ENCODE results near the gene FBXL16. TPM values are rescaled to one million over a fixed set of nuclear protein-coding genes. Genes with fewer than 3 reads are reported as not detected.
"Not testable (repeated sequence)": the region's sequence is repeated elsewhere in the genome, so short reads cannot be mapped to it uniquely, and the experiment has no call there.

The FBXL16 gene
- total RNA-seq, 1 donor from 2014 or later = 0.20 TPM

- no peak for DNase-seq (ENCODE audit: low read depth, low spot score)
These were observed 13.1 kb downstream of the FBXL16 start for GRCh38 chr16:692356-693108.

GRCh38 chr16:691242-691641 lies 14.4 kb downstream of the FBXL16 start:
- DNase-seq (ENCODE audit: low read depth, low spot score) = not testable (repeated sequence)

- DNase-seq (ENCODE audit: low read depth, low spot score) = no peak
These were observed 16.3 kb downstream of the FBXL16 start for GRCh38 chr16:689175-689897.

- no peak for DNase-seq (ENCODE audit: low read depth, low spot score)
These were observed 18.1 kb downstream of the FBXL16 start for GRCh38 chr16:687499-687898.

- DNase-seq (ENCODE audit: low read depth, low spot score) = no peak
These were observed 18.9 kb downstream of the FBXL16 start for GRCh38 chr16:686459-687260.

- DNase-seq (ENCODE audit: low read depth, low spot score) = no peak
These were observed 19.6 kb downstream of the FBXL16 start for GRCh38 chr16:685967-686366.

- no peak for DNase-seq (ENCODE audit: low read depth, low spot score)
These were observed 20.5 kb downstream of the FBXL16 start for GRCh38 chr16:684961-685696.

GRCh38 chr16:684071-684794 lies 21.4 kb downstream of the FBXL16 start, which contains the start of gene JMJD8:
Gene JMJD8 (minus strand): TSS chr16:684334. CDS start chr16:684319, 15 bp downstream.
- peak; percentile 66 for DNase-seq (ENCODE audit: low read depth, low spot score)

- DNase-seq (ENCODE audit: low read depth, low spot score) = no peak
These were observed 22.1 kb downstream of the FBXL16 start for GRCh38 chr16:683396-684070.

GRCh38 chr16:682493-683395 lies 22.9 kb downstream of the FBXL16 start:
- no peak for DNase-seq (ENCODE audit: low read depth, low spot score)

- DNase-seq (ENCODE audit: low read depth, low spot score) = no peak
These were observed 23.7 kb downstream of the FBXL16 start for GRCh38 chr16:681746-682427.

GRCh38 chr16:680967-681745 lies 24.4 kb downstream of the FBXL16 start:
- DNase-seq (ENCODE audit: low read depth, low spot score) = no peak

- DNase-seq (ENCODE audit: low read depth, low spot score) = no peak
These were observed 25.0 kb downstream of the FBXL16 start for GRCh38 chr16:680625-680945.

- peak; percentile 44 for DNase-seq (ENCODE audit: low read depth, low spot score)
These were observed 25.6 kb downstream of the FBXL16 start, which contains the start of gene STUB1 for GRCh38 chr16:679814-680624. Gene STUB1 (plus strand): TSS chr16:680410. CDS start chr16:680526, 116 bp downstream.

GRCh38 chr16:678858-679813 lies 26.5 kb downstream of the FBXL16 start:
- no peak for DNase-seq (ENCODE audit: low read depth, low spot score)

Data from pulmonary artery endothelial cell (primary cell).